ENCODE data around the gene PKIG.

The PKIG gene

DNA sequence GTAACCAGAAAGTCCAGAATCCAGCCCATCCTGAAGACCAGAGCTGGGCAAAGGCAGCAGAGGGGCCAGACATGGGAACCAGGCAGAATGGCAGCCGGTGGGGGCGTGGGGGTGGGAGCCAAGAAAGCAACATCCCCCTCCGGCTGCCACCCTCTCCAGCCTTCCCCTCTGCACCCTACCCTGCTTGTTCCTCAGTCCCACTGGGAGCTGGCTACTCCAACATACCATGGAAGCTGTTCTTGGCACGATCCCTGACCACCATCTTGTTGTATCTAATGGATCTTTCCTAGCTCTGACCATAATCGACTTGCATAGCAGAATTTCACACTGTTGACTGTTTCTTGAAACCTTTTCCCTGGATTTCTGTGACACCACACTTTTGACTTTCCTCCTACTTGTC, 38.9 kb downstream of the PKIG start:
- DNase-seq = no peak

DNA sequence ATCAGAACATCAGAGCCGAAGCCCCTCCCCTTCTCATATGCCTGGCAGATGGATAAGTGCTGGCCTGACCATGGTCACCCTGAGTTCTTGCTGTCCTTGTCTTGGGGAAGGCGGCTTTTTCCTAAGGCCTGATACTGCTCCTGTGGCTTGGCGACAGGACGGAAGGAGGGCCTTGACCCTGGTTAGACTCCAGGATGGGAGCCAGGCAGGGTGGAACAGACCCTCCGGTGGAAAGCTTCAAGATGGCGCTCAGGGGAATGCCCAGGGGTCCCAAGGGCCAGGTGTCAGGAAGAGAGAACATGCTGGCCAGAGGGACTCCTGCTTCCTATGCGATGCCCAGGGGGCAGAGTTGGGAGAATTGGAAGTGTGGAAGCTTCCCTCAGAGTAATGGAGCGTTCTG, 39.6 kb downstream of the PKIG start:
- no peak for DNase-seq

- DNase-seq = no peak
Measured at GRCh38 chr20:44622501-44623270, 40.3 kb downstream of the PKIG start.

- DNase-seq = no peak
Measured at GRCh38 chr20:44624152-44624551, 41.8 kb downstream of the PKIG start.

GRCh38 chr20:44624743-44625271, 42.4 kb downstream of the PKIG start:
- no peak for DNase-seq

GRCh38 chr20:44625361-44625760, 43.0 kb downstream of the PKIG start:
- DNase-seq = no peak

GRCh38 chr20:44626278-44626677, 43.9 kb downstream of the PKIG start:
- DNase-seq = no peak

DNA sequence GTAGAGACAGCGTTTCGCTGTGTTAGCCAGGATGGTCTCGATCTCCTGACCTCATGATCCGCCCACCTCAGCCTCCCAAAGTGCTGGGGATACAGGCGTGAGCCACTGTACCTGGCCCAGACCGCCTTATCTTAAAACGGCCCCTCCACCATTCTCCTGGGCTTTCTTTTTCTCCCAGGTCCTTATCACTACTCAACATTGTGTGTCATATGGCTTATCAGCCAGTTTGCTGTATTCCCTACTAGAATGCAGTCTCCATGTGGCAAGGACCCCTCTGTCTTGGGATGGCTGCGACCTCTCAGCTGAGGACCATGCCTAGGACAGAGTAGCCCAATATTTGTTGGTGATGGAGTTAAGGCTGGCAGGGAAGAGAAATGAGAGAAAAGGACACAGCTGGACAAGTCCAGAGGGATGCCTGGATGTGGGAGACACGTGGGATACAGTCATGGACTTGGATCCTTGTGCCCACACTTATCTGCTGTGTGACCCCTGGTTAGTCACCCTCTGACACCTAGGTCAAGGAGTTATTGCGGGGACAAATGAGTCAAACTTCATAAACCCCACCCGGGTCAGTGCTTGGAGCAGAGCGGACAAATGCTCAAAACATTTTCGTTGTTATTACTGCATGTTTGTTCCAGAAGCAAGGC, 45.1 kb downstream of the PKIG start:
- DNase-seq = no peak

- DNase-seq = no peak
Measured at GRCh38 chr20:44629017-44629385, 46.6 kb downstream of the PKIG start.

DNA sequence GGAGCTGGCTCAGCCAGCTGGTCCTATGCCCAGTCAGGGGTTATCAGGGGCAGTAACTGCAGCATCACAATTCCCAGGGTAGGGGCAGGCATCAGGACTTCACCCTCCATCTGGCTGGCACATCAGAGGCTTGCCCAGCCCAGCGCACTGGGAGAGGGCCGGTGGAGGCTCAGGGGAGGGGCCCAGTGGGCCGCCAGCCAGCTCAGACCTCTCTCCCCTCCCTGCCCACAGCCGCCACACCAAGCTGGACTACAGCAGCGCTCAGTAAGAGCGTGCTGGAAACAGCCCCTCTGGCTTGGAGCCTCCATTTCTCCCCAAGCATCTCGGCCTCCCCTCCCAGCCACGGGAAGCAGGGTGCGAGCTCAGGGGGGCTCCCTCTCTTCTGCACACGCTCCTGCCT, 47.2 kb downstream of the PKIG start:
- no peak for DNase-seq

DNA sequence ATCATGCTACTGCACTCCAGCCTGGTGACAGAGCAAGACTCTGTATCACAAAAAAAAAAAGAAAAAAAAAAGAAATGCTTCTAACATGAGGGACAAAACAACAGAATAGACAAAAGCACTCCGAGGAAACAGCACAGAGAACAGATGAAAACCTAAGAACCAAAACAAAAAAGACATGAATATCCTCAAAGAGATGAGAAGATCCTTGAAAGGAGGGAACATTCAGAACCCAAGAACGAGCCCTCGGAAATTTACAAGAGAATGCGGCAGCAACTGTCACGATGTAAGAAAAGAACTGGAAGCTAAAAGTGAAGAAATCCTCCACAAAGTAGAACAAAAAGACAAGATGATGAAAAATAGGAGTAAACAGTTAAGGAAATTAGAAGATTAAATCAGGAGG, 47.9 kb downstream of the PKIG start:
- DNase-seq = no peak

DNA sequence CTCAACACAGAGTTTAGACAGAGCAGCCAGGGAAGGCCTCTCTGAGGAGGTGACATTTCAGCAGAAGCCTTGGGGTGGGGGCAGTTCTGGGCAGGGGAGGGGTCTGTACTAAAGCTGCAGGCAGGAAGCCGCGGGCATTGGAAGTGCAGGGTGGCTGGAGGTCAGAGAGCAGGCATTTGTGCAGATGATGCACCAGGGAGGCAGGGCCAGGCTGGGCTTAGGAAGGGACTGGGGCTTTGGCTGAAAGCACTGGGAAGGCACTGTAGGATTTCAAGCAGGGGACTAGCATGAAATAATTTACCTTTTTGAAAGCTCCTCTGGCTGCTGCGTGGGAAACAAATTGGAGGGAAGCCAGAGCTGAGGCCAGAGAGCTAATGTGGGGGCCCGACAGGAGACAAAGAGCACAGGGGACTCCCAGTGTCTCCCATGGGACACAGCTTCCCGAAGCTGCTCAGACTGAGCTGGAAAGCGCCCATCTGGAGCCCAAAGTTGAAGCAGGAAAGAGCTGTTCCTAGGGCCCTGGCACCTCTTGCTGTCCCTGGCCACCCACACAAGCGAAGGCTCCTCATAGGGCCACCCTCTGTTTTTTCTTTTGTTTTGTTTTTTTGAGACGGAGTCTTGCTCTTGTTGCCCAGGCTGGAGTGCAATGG, 49.8 kb downstream of the PKIG start:
- DNase-seq = no peak

- no peak for DNase-seq
Measured at GRCh38 chr20:44633187-44633810, 50.9 kb downstream of the PKIG start.

- no peak for DNase-seq
Measured at GRCh38 chr20:44633872-44634600, 51.7 kb downstream of the PKIG start.

DNA sequence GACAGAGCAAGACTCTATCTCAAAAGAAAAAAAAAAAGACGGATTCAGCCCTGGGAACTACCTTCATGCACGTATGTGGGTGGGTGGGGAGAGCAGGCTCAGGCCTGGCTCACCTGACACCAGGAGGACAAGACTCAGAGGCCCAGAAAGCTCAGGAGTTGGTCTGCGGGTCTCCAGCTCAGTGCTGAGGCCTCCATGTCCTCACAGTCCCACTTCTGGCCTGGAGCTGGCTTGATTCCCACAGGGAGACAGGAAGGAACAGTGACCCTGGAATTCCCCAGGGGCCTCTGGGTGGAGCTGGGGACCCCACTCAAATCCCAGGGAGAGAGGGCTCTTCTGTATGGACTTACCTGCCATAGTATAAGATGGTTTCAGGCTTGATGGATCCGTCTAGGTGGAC, 53.5 kb downstream of the PKIG start:
- DNase-seq = no peak

DNA sequence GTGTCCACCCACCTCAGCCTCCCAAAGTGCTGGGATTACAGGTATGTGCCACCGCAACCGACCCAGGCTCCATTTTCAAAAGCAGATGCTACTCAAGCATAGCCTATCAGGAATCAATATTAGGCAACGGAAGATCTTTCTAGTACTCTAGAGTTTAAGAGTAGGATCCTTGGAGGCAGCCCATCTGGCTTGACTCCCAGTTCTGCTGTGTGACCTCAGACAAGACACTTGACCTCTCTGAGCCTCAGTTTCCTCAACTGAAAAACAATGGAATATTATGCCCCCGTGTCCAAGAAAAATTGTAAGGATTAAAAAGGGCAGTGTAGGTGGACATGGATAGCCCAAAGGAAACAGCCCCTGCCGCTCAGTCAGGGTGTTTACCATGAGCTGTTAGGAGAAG, 54.7 kb downstream of the PKIG start:
- no peak for DNase-seq

GRCh38 chr20:44637522-44638372, 55.4 kb downstream of the PKIG start:
- DNase-seq = no peak

- peak; percentile 9 for DNase-seq
Measured at GRCh38 chr20:44640522-44640921, 58.1 kb downstream of the PKIG start.

GRCh38 chr20:44641325-44641724, 58.9 kb downstream of the PKIG start:
- no peak for DNase-seq

DNA sequence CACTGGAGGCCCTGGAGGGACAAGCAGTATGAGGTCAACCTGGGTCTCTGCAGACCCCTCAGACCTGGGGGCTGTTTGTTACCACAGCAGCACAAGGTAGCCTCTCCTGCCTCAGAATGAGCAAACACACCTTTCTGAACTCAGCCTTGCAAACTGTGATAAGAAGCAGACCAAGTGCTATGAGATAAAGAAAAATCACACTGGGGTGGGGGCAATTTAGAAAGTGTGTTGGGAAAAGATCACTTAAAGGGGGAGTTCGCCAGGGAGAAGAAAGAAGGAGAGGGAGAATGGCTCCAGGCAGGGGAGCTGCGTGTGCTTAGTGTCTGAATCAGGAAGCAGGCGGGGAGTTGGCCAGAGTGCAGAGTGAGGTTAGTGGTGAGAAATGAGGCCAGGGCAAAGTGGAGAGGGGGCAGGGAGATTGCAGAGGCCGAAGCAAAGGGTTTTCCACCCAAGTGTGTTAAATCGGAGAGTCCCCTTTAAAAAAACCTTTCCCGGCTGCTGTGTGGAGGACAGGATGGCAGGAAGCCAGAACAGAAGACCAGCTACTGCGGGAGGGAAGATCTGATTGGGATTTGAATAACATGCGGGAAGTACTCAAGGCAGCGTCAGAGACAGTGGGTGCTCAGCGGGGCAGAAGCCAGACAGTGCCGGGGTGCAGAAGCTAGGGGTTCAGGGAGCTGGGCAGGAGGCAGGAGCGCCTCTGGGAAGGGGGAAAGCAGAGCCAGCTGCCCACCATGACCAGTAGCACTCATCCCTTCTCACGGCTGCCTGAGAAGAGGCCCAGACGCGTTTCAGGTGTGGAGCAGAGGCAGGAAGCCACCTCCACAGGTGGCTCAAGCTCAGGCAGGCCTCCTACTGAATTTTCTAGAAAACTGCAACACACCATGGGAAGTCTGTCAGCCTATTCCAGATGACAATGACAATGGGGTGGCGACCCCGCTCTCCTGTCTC, 60.1 kb downstream of the PKIG start:
- DNase-seq = peak; percentile 92

Data from fibroblast of skin of back (primary cell).